Measurements from ENCODE around the gene RGS13. TPM values are rescaled to one million over a fixed set of nuclear protein-coding genes. Genes with fewer than 3 reads are reported as not detected.

The RGS13 gene
- total and polyA plus RNA-seq, 11 donors = 0.17 to 0.45 (median 0.19) TPM; not detected in 8

GRCh38 chr1:192707978-192708547 lies 72.1 kb downstream of the RGS13 start:
- no peaks in the 10 kb centered on the region for H3K36me3 ChIP-seq
- no peak for TF ChIP-seq POLR2A (IDR thresholded peaks at IDR 0.05)
- TF ChIP-seq, protein P1, sequence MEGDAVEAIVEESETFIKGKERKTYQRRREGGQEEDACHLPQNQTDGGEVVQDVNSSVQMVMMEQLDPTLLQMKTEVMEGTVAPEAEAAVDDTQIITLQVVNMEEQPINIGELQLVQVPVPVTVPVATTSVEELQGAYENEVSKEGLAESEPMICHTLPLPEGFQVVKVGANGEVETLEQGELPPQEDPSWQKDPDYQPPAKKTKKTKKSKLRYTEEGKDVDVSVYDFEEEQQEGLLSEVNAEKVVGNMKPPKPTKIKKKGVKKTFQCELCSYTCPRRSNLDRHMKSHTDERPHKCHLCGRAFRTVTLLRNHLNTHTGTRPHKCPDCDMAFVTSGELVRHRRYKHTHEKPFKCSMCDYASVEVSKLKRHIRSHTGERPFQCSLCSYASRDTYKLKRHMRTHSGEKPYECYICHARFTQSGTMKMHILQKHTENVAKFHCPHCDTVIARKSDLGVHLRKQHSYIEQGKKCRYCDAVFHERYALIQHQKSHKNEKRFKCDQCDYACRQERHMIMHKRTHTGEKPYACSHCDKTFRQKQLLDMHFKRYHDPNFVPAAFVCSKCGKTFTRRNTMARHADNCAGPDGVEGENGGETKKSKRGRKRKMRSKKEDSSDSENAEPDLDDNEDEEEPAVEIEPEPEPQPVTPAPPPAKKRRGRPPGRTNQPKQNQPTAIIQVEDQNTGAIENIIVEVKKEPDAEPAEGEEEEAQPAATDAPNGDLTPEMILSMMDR (IDR thresholded peaks at IDR 0.05) = no peak
- intact Hi-C loops (cut with DNase I) = no loop called here
- no peaks in the 10 kb centered on the region for H3K4me1 ChIP-seq
- no peaks in the 10 kb centered on the region for H3K27me3 ChIP-seq
- WGBS, 4 donors = 88 to 92% (median 90%) methylated on average over 3 of the region's 3 CpGs
- no peaks in the 10 kb centered on the region for H3K9me3 ChIP-seq
- ATAC-seq (no peak), DNase-seq (no peak)
- no peak overlapping the region for H3K27ac ChIP-seq
- H3K4me3 ChIP-seq = no peak overlapping the region

GRCh38 chr1:192709544-192709943 lies 73.6 kb downstream of the RGS13 start:
- Histone ChIP-seq H3K9me3 (no peaks in the 10 kb centered on the region), H3K4me3 (no peak overlapping the region), H3K36me3 (no peaks in the 10 kb centered on the region), H3K27me3 (no peaks in the 10 kb centered on the region), H3K4me1 (no peaks in the 10 kb centered on the region), H3K27ac (no peak overlapping the region)
- ATAC-seq (no peak), DNase-seq (no peak)
- 83 to 88% (median 86%) methylated on average over 2 of the region's 2 CpGs for WGBS, 4 donors
- intact Hi-C loops (cut with DNase I) = no loop called here
- TF ChIP-seq POLR2A (IDR thresholded peaks at IDR 0.05) = no peak
- TF ChIP-seq, protein P1 (IDR thresholded peaks at IDR 0.05) = no peak

Other genes starting within 250 kb of the RGS13 start
- 10 to 100 TPM in 1 of 9 donors, 1 to 10 TPM in 3, under 1 TPM in 4, not detected in 1; 0.28 to 20.4 (median 0.98) TPM for gene RGS1, start 60.4 kb upstream of the RGS13 start, total RNA-seq
- gene RGS1, start 60.4 kb upstream of the RGS13 start, polyA plus RNA-seq = 1 to 10 TPM in 1 of 2 donors, under 1 TPM in 1; 0.91 to 6.3 TPM
- 10 to 100 TPM in 4 of 9 donors, 1 to 10 TPM in 5; 7.6 to 32.6 (median 9.8) TPM for gene RGS2, start 172.9 kb downstream of the RGS13 start, total RNA-seq
- gene RGS2, start 172.9 kb downstream of the RGS13 start, polyA plus RNA-seq = 10 to 100 TPM; 20.5 to 25.7 TPM